Measurements from ENCODE around the gene TATDN2.
"Not testable (repeated sequence)": the region's sequence is repeated elsewhere in the genome, so short reads cannot be mapped to it uniquely, and the experiment has no call there.

TATDN2 gene

DNA sequence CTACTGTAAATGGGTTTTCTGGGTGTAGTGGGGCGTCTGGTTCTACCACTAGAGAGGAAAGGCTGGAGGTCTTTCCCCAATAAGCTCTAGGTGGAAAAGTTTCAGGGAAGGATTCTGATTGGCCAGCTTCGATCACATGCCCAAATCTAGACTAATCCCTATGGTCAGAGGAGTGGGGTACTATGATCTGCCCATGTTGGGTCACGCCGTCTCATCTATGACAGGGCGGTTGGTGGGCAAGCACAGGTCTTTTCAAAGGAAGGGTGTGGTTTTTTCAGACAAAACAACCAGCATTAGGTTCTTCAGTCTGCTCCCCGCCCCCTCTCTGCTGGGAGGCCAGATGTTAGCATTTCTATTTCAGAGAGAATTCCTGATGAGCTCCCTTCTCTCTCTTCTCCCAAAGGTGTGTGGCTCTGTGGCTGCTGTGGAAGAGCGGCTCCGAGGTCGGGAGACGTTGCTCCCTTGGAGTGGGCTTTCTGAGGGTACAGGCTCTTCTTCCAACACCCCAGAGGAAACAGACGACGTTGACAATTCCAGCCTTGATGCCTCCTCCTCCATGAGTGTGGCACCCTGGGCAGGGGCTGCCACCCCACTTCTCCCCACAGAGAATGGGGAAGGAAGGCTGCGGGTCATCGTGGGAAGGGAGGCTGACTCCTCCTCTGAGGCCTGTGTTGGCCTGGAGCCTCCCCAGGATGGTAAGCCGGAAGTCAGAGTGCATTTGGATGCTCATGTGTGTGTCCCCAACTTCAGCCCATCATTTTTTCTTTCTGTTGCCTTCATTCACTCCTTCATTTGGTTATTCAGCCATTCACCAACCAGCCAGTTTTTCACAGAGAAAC is 9.7 kb upstream of the TATDN2 start:
- DNase-seq, result no peak

DNA sequence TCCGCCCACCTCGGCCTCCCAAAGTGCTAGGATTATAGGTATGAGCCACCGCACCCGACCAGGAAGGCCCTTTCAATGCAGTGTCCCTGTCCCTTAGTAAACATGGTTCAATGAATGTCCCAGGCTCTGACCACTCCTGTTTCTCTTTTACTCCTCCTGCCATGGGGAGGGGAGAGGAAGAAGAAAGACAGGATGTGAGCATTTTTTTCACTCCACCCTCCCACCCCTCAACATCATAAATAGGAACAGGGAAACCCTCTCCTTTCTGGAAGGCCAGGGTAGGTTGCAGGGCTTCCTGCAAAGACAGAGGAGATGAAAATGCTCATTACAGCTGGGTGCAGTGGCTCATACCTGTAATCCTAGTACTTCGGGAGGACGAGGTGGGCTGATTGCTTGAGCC is 7.5 kb upstream of the TATDN2 start:
- no peak for DNase-seq

DNA sequence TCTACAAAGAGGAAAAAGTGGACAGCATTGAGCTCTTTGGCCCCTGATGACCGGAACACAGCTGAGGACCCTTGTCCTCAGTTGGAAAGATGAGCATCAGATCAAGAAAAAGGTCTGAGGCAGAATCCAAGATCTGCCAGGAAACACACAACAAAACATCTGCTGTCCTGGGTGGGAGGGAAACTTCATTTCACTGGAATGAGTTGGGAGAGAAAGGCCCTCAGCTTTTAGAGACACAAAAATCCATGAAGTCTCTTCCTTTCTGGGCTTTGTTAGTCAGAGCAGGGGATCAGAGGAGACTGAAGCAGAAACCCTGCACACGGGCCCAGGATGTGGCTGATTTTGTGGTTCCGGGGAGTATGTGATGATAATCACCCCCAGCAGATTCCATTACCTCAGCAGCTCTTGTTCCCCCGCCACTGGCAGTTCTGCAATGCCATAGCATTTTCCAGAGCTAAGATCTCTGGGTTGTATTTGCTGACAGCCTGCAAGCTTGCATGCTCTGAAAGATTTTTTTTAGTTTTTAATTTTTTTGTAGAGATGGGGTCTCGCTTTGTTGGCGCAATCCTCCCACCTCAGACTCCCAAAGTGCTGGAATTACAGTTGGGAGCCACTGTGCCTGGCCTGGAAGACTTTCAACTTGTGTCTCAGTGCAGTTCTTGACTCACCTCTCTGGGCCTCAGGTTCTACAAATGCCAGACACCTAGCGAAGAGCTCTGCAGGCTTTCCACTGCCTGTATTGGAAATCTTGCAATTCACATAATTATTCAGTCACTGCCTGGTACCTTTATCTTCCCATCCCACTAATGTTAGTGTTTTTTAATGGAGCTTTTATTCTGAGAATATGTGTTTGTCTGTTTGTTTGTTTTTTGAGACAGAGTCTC is 5.8 kb upstream of the TATDN2 start:
- no peak for DNase-seq

DNA sequence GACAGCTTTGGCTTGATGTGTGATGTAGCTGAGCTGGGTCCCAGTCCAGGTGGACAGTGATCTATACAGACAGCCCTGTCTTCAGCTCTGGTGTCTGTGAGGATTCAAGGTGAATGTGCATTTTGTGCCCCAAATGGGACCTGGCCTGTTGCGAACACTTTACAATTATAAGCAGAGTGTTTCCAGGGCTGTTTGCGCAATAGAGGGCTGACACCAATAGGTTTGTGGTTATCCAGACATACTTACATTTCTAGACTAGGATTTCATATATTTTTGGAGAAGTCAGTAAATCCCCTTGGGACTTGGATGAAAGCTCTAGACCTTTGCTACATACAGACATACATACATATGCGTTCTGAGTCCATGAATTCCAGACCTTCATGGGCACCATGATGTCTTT is 4.2 kb upstream of the TATDN2 start:
- no peak for DNase-seq

DNA sequence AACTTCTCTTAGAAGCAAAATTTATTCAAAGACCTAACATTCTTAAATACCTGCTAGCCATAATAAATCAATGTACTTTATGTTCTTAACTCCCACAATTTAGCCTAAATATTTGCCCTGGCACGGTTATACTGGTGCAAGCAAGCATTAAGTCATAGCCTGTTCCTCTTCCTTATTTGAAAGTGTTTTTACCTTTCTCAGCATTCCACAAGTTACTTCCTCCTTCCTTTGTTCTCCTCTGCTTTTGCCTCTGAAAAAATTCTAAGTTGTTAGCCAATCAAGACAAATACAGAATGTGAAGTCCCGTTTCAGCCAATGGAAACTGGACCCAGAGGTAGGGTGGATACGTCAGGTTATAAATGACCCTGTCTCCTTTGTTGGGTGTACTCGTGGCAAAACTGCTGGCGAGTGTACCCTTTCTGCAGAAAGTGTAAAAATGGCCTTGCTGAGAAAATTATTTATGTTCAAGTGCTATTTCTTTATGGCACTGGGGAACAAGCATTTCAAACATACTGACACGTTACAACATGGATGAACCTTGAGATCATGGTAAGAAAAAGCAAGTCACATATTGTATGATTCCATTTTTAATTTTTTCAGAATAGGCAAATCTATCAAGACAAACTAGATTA is 3.1 kb upstream of the TATDN2 start:
- no peak for DNase-seq

DNA sequence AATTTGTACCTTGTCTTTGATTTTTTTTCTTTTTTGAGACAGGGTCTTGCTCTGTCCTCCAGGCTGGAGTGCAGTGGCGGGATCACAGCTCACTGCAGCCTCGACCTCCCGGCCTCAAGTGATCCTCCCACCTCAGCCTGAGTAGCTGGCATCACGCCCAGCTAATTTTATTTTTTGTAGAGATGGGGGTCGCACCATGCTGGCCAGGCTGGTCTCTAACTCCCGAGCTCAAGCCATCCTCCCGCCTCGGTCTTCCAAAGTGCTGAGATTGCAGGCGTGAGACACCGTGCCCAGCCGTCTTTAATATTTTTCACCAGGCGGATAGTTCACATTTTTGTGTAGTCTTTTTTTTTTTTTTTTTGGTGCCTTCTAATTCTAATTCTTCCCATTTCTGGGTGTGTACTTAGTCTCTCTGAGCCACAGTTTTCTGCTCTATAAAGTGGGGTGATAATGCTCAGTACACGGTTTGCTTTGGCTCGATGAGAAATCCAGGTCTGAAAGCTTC is 528 bp upstream of the TATDN2 start:
- DNase-seq, result no peak

DNA sequence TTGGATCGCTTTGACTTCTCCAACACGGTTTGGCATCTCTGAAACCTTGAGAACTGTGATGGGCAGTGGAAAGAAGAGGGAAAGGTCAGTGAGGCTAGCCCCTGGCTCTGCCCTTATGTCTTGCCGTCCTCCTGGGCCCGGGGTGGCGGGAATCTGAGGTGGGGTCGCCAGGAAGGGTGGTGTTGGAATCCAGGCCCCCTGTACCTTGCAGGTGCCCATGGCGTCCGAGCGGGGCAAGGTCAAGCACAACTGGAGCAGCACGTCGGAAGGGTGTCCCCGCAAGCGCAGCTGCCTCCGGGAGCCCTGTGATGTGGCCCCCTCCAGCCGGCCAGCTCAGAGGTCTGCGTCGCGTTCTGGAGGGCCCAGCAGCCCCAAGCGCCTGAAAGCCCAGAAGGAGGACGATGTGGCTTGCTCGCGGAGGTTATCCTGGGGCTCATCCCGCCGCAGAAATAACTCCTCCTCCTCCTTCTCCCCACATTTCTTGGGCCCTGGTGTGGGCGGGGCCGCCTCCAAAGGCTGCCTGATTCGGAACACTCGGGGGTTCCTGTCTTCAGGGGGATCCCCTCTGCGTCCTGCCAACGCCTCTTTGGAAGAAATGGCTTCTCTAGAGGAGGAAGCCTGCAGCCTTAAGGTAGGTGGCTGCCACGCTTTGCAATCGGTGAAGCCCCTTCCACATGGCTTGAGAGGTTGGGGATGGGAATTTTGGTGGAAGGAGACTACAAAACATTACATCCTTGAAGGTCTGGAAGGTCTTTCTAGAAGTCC is 907 bp downstream of the TATDN2 start:
- no peak for DNase-seq

DNA sequence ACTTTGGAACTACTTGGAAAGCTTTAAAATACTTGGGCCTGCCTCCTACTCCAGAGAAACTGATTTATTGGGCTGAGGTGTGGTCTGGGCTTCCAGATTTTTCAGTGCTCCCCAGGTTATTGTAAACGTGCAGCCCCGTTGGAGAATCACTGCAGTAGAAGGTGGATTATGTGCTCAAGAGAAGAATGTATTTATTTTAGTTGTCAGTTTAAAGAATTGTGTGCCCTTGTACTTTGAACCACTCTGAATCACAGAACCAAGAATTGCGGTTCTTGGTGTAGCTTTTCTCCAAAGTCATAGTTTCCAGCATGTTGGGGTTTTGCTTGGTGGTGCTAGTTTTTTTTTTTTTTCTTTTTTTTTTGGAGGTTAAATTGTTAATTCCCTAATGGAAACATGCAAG is 1.6 kb downstream of the TATDN2 start:
- DNase-seq, result no peak

DNA sequence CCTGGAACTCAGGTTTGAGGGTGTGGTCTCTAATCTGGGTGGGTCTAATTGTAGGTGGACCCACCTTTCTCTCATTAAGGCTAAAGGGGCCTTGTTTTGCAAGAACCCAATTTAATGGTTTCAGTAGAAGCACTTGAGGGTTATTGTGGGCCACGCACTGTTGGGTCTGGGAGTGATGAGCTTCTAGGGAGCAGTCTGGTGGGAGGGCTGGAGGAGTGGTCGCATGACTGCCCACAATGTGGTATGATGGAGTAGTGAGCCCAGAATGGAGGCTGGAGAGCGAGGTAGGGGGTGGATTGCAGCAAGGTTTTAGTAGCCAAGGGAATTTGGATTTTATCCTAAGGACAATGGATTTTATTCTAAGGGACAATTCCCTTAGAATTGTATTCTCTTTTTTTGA is 2.7 kb downstream of the TATDN2 start:
- no peak for DNase-seq

DNA sequence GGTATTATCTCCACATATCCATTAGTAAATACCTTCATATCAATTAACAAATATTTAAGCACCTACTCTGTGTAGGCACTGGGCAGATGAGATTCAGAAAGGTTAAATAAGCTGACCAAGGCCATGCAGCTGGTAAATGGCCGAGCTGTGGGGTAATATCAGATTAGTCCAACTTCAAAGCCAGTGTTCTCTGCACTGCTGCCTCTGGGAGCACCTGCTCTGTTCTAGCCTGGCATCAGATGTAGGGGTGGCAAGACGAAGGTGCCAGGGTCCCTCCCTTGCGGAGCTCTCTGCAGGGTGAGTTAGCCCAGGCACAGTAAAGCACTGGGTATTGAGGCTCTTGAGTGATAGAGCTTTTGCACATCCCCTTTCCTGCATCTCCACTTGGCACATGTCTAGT is 5.5 kb downstream of the TATDN2 start:
- no peak for DNase-seq

DNA sequence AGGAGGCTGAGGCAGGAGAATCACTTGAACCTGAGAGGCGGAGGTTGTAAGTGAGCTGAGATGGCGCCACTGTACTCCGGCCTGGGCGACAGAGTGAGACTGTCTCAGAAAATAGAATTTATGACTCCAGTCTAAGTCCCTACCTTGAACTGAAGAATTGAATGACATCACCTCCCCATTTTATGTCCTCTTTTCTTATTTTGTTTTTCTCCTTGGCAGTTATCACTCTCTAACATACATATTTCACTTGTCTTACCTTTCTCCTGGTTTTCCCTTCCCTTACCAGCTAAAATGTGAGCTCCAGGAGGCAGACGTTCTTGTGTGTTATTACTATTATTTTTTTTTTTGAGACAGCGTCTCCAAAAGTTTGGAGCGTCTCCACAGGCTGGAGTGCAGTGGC is 7.6 kb downstream of the TATDN2 start:
- no peak for DNase-seq

DNA sequence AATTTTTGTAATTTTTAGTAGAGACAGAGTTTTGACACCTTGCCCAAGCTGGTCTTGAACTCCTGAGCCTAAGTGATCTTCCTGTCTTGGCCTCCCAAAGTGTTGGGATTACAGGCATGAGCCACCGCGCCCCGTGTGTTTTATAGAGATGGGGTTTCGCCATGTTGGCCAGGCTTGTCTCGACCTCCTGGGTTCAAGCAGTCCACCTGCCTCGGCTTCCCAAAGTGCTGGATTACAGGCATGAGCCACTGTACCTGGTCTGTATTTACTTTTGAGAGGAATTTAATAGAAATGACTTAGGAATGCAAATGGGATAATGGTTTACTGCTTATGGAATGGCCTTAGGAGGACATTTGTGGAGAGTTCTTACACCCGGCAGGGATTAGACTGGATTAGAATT is 10.8 kb downstream of the TATDN2 start:
- DNase-seq, result no peak

DNA sequence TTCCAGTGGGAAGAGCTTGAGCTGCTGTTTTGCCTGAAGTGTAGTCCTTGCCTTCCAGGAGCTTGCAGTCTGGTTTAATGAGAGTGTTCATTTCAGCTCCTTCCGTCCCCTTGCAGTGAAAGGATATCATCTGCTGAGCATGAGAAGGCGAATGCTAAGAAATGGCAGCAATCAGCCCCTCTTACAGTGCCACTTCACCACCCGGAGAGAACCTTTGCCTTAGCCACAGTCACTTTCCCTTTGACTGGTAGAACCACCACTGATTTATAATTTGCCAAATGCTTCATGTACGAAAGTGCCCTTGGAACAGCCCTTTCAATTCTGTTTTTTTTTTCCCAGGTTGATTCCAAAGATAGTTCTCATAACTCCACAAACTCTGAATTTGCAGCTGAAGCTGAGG is 11.5 kb downstream of the TATDN2 start:
- no peak for DNase-seq

DNA sequence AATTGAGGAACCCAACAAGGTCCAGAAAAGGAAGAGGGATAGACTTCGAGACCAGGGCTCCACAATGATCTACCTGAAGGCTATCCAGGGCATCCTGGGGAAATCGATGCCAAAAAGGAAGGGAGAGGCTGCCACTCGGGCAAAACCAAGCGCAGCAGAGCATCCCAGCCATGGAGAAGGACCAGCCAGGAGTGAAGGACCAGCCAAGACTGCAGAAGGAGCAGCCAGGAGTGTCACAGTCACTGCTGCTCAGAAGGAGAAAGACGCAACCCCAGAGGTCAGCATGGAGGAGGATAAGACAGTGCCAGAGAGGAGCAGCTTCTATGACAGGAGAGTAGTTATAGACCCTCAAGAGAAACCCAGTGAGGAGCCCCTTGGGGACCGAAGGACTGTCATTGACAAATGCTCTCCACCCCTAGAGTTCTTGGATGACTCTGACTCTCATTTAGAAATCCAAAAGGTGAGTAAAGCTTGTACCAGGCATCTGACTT is 12.0 kb downstream of the TATDN2 start:
- no peak for DNase-seq

DNA sequence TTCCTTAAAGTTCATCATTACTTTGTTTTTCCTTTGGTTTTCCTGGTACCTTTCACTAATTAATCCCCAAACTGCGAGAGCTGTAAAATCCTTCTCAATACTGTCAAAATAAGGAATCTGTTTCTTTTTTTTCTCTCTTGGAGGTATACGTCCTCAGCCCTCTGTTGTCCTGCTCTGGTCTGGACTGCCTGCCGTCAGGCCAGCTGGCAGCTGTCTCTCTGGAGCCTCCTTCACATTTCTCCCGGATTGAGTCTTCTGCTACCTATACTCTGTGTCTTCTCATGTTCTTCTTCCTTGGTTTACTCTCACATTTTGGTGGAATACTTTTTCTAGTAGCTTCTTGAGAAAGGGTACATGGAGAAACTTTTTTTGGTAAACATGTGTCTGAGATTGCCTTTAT is 13.8 kb downstream of the TATDN2 start:
- DNase-seq, result no peak

DNA sequence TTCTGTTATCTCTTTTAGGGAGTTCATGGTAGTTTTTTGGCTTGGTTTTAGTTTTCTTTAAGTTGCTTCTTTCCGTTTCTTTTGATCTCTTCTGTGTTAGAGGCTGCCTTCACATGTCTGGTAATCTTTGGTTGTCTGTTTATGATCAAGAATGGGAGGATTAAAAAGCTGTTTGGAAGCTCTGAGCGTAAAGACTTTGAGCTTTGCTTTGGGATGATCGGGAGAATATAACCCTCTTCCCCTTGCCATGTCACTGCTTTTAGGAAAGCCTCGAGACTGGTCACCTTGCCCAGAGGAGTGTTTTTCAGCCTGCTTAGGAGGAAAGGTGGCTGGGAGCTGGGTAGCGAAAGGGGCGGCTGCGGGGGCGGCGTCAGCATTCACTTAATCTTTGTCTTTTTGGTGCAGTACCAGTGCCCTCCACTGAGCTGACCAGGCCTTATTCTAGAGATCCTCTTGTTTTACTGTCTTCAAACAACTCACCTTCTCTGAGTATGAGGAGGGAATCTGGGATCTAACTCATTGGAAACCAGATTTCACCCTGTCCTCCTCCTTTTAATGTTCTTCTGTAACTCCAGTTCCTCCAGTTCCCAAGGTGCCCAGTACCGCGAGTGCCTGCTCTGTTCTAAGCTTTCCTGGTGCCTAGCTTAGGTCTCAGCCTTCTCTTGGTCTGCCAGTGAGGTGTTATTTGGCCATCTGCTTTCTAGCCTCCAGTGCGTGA is 15.5 kb downstream of the TATDN2 start:
- DNase-seq, result no peak

DNA sequence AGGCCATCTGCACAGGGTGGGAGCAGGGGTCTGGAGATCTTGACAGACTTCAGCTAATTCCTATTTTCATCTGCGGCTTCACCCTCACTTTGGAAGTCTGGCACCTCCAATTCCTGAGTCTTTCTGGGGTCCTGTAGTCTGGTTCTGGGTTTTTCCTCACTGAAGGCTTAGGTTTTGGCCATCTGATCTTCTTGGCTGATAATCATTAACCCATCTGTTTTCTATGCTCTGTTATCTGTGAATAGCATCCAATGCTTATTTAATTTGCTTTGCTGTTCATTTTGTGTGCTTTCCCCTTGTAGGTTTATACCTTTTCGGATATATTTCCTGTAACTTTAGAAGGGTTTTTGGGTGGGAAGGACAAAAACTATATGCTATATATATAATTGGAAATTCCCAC is 17.6 kb downstream of the TATDN2 start:
- no peak for DNase-seq

DNA sequence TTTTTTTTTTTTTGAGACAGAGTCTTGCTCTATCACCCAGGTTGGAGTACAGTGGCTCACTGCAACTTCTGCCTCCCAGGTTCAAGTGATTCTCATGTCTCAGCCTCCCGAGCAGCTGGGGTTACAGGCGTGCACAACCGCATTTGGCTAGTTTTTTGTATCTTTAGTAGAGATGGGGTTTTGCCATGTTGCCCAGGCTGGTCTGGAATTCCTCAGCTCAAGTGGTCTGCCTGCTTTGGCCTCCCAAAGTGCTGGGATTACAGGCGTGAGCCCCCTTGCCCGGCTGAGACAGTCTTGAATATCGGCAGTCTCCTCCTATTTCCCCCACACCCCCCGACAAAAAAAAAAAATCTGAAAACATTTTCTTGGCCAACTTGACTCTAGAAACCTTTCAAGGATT is 18.7 kb downstream of the TATDN2 start:
- not testable (repeated sequence) for DNase-seq

DNA sequence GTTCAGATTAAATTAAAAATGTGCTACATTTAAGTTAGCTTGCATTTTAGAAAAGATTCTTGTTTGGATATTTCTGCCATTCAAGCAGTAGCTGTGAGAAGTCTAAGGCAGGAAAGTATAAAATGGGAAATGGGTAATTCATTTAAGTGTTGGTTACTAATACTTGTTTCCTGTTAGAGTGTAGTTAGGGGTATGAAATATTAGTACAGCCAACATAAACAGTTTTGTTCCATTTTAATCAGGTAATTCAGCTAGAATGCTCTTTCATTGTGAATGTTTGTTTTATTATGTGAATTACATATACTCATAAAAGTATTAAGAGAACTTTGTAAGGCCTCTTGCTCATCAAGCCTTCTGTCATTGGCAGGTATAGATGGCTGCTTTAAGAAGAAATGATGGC is 19.9 kb downstream of the TATDN2 start:
- DNase-seq, result no peak

DNA sequence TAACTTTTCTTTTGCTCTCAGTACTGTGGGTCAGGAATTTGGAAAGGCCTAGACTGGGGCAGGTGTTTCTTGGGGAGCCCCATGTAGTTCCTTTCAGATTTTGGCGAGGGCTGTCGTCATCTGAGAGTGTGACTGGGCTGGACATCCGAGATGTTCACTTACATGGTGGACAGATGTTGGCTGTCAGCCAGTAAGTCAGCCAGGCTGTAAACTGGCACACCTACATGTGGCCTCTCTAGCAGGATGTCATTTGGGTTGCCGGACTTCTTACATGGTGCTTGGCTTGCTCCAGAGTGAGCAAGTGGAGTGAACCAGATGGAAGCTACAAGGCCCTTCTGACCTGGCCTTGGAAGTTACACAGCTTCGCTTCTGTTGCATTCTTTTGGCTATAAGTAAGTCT is 20.7 kb downstream of the TATDN2 start:
- DNase-seq, result no peak

DNA sequence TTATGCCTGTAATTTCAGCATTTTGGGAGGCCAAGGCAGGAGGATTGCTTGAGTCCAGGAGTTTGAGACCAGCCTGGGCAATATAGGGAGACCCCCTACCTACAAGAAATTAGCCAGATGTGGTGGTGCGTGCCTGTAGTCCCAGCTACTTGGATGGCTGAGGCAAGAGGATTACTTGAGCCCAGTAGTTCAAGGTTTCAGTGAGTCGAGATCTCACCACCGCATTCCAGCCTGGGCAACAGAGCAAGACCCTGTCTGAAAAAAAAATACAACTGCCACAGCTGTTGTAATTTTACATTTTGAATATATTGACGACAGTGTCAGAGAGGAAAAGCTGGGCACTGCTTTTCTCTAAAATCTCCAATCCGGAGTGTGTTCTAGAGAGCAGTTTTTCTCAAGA is 21.2 kb downstream of the TATDN2 start:
- no peak for DNase-seq

DNA sequence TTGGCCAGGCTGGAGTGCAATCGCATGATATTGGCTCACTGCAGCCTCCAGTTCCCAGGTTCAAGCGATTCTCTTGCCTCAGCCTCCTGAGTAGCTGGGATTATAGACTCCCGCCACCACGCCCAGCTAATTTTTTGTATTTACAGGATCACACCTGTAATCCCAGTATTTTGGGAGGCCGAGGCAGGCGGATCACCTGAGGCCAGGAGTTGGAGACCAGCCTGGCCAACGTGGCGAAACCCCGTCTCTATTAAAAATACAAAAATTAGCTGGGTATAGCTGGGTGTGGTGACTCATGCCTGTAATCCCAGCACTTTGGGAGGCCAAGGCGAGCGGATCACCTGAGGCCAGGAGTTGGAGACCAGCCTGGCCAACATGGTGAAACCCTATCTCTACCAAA is 24.2 kb downstream of the TATDN2 start:
- DNase-seq, result not testable (repeated sequence)
